Measurements from ENCODE around the gene IGSF23.

IGSF23 gene

DNA sequence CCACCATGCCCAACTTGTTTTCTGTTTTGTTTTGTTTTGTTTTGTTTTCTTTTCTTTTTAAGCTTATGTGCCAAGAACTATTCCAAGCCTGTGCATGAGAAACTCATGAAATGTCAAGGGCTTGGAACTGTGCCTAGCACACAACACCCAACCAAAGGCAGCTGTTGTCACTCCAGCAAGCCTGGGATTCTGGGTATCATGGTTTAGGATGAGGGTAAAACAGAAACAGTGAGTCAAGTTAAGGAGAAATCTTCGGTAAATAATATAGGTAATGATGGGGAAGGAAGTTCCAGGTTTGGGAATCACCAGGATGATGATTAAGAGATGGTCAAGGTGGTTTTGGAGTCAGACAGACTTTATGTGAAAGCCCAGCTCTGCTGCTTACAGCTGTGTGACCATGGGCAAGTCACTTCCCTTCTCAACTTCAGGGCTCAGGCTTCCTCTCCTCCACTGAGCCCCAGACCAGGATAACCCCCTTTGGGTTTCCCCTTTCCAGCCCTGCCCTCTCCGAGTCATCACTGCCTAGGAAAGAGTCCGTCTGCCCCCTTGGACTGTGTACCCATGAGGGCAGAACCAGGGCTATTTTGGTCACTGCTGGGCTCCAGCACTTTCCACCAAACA lies 35.4 kb downstream of the IGSF23 start:
- Histone ChIP-seq H3K9ac (ENCODE audit: low read depth, low read length) (no peak overlapping the region), H3K27me3 (ENCODE audit: control insufficient read depth, insufficient read depth, low read length) (no peaks in the 10 kb centered on the region), H3K9me3 (ENCODE audit: control insufficient read depth, insufficient read depth, low read length) (no peaks in the 10 kb centered on the region), H3K36me3 (ENCODE audit: control insufficient read depth, insufficient read depth, low read length) (peaks cover 34% of the 10 kb centered on the region), H3K4me1 (ENCODE audit: control insufficient read depth, insufficient read depth, low read length) (no peaks in the 10 kb centered on the region), H3K4me3 (ENCODE audit: low read depth, low read length) (no peak overlapping the region)

- Histone ChIP-seq H3K4me3 (ENCODE audit: low read depth, low read length) (no peak overlapping the region), H3K4me1 (ENCODE audit: control insufficient read depth, insufficient read depth, low read length) (no peaks in the 10 kb centered on the region), H3K9ac (ENCODE audit: low read depth, low read length) (no peak overlapping the region), H3K36me3 (ENCODE audit: control insufficient read depth, insufficient read depth, low read length) (peaks cover 36% of the 10 kb centered on the region), H3K9me3 (ENCODE audit: control insufficient read depth, insufficient read depth, low read length) (no peaks in the 10 kb centered on the region), H3K27me3 (ENCODE audit: control insufficient read depth, insufficient read depth, low read length) (no peaks in the 10 kb centered on the region)
Observed at GRCh38 chr19:44649578-44650145, 36.3 kb downstream of the IGSF23 start.

DNA sequence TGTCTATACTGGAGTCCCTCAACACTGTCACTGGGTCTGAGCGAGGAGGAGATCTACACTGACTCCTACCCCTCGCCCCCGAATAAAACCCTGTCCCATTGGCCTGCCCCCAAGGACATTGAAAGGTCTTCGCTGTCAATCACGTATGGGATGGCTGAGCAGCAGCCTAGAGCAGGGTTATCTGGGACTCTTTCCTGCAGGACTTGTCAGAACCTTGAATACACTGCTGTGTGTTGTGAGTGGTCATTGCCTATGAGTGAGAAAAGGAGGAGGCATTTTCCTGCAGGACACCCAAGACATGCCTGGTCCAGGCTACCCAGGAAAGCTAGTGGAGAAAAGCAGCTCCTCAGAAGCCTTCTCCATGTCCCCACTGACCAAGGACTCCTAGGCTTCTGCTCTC lies 40.0 kb downstream of the IGSF23 start:
- Histone ChIP-seq H3K4me1 (ENCODE audit: control insufficient read depth, insufficient read depth, low read length) (no peaks in the 10 kb centered on the region), H3K36me3 (ENCODE audit: control insufficient read depth, insufficient read depth, low read length) (peaks cover 46% of the 10 kb centered on the region)

DNA sequence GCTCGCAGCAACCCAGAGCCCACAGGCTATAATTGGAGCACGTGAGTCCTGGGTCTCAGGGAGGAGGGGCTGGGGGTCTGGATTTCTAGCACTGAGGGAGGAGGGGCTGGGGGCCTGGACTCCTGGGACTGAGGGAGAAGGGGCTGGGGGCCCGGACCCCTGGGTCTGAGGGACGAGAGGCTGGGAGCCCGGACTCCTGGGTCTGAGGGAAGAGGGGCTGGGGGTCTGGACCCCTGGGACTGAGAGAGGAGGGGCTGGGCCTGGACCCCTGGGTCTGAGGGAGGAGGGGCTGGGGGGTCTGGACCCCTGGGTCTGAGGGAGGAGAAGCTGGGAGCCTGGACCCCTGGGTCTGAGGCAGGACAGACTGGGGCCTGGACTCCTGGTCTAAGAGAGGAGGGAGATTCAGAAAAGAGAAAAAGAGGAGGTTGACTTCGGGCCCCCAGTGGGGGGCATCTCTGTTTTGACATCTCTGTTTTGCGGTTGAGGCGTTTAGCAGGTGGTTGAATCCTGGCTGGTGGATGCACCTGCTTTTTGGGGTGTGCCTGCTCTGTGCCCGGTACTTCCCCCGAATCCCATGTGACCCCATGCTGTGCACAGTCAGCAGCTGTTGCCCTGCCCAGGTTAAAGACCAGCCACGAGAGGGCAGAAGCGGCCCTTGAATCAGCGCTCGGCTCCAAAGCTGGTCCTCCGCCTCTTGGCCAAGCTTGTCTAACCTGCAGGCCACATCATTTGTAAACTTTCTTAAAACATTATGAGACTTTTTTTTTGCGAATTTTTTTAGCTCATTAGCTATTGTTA lies 40.8 kb downstream of the IGSF23 start:
- Histone ChIP-seq H3K36me3 (ENCODE audit: control insufficient read depth, insufficient read depth, low read length) (peaks cover 51% of the 10 kb centered on the region), H3K4me3 (ENCODE audit: low read depth, low read length) (no peak overlapping the region), H3K27me3 (ENCODE audit: control insufficient read depth, insufficient read depth, low read length) (no peaks in the 10 kb centered on the region), H3K9ac (ENCODE audit: low read depth, low read length) (no peak overlapping the region), H3K4me1 (ENCODE audit: control insufficient read depth, insufficient read depth, low read length) (no peaks in the 10 kb centered on the region), H3K9me3 (ENCODE audit: control insufficient read depth, insufficient read depth, low read length) (no peaks in the 10 kb centered on the region)

More for the DNA sequence above, 40.0 kb downstream of the IGSF23 start:
- no peaks in the 10 kb centered on the region for H3K27me3 ChIP-seq (ENCODE audit: control insufficient read depth, insufficient read depth, low read length)
- H3K4me3 ChIP-seq (ENCODE audit: low read depth, low read length), result no peak overlapping the region
- H3K9me3 ChIP-seq (ENCODE audit: control insufficient read depth, insufficient read depth, low read length), result no peaks in the 10 kb centered on the region
- no peak overlapping the region for H3K9ac ChIP-seq (ENCODE audit: low read depth, low read length)

- Histone ChIP-seq H3K4me1 (ENCODE audit: control insufficient read depth, insufficient read depth, low read length) (no peaks in the 10 kb centered on the region), H3K36me3 (ENCODE audit: control insufficient read depth, insufficient read depth, low read length) (peaks cover 48% of the 10 kb centered on the region), H3K27me3 (ENCODE audit: control insufficient read depth, insufficient read depth, low read length) (no peaks in the 10 kb centered on the region), H3K9ac (ENCODE audit: low read depth, low read length) (no peak overlapping the region), H3K4me3 (ENCODE audit: low read depth, low read length) (no peak overlapping the region), H3K9me3 (ENCODE audit: control insufficient read depth, insufficient read depth, low read length) (no peaks in the 10 kb centered on the region)
Observed at GRCh38 chr19:44657211-44657921, 44.0 kb downstream of the IGSF23 start.

GRCh38 chr19:44658069-44658733 lies 44.8 kb downstream of the IGSF23 start:
- H3K27me3 ChIP-seq (ENCODE audit: control insufficient read depth, insufficient read depth, low read length), result no peaks in the 10 kb centered on the region
- H3K4me3 ChIP-seq (ENCODE audit: low read depth, low read length), result no peak overlapping the region
- H3K9ac ChIP-seq (ENCODE audit: low read depth, low read length), result no peak overlapping the region
- no peaks in the 10 kb centered on the region for H3K9me3 ChIP-seq (ENCODE audit: control insufficient read depth, insufficient read depth, low read length)
- H3K4me1 ChIP-seq (ENCODE audit: control insufficient read depth, insufficient read depth, low read length), result no peaks in the 10 kb centered on the region
- peaks cover 49% of the 10 kb centered on the region for H3K36me3 ChIP-seq (ENCODE audit: control insufficient read depth, insufficient read depth, low read length)

- H3K4me1 ChIP-seq (ENCODE audit: control insufficient read depth, insufficient read depth, low read length), result no peaks in the 10 kb centered on the region
- no peak overlapping the region for H3K4me3 ChIP-seq (ENCODE audit: low read depth, low read length)
- no peaks in the 10 kb centered on the region for H3K27me3 ChIP-seq (ENCODE audit: control insufficient read depth, insufficient read depth, low read length)
- H3K9ac ChIP-seq (ENCODE audit: low read depth, low read length), result no peak overlapping the region
- H3K9me3 ChIP-seq (ENCODE audit: control insufficient read depth, insufficient read depth, low read length), result no peaks in the 10 kb centered on the region
- H3K36me3 ChIP-seq (ENCODE audit: control insufficient read depth, insufficient read depth, low read length), result peaks cover 45% of the 10 kb centered on the region
Observed at GRCh38 chr19:44660081-44660480, 46.7 kb downstream of the IGSF23 start.

DNA sequence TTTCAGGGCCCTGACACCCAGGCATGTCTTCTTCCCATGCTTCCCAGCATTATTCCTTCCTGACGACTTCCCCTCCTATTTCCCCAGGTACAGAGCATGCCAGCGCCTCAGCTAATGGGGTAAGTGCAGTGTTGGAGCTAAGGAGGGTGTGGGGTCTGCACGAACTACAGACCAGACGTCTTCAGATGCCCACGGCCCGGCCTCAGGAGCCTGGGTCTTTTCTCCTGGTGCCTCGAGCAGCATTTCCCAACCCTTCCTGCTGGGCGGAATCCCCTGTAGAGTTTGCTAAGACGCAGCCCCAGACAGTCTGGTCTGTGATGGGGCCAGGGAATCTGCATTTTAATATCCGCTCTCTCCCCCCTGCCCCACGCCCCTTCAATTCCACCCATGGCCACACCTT lies 47.8 kb downstream of the IGSF23 start:
- Histone ChIP-seq H3K36me3 (ENCODE audit: control insufficient read depth, insufficient read depth, low read length) (peaks cover 41% of the 10 kb centered on the region), H3K9ac (ENCODE audit: low read depth, low read length) (no peak overlapping the region), H3K4me3 (ENCODE audit: low read depth, low read length) (no peak overlapping the region), H3K27me3 (ENCODE audit: control insufficient read depth, insufficient read depth, low read length) (no peaks in the 10 kb centered on the region), H3K4me1 (ENCODE audit: control insufficient read depth, insufficient read depth, low read length) (no peaks in the 10 kb centered on the region), H3K9me3 (ENCODE audit: control insufficient read depth, insufficient read depth, low read length) (no peaks in the 10 kb centered on the region)

DNA sequence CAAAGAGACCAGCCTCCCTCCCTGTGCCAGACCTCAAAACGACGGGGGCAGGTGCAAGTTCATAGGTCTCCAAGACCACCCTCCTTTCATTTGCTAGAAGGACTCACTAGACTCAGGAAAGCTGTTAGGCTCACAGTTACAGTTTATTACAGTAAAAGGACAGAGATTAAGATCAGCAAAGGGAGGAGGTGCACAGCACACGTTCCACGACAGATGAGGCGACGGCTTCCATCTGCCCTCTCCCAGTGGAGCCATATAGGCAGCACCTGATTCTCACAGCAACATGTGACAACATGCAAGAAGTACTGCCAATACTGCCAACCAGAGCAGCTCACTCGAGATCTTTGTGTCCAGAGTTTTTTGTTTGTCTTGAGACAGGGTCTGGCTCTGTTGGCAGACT lies 48.5 kb downstream of the IGSF23 start:
- no peaks in the 10 kb centered on the region for H3K27me3 ChIP-seq (ENCODE audit: control insufficient read depth, insufficient read depth, low read length)
- no peak overlapping the region for H3K4me3 ChIP-seq (ENCODE audit: low read depth, low read length)
- H3K36me3 ChIP-seq (ENCODE audit: control insufficient read depth, insufficient read depth, low read length), result peaks cover 37% of the 10 kb centered on the region
- H3K4me1 ChIP-seq (ENCODE audit: control insufficient read depth, insufficient read depth, low read length), result no peaks in the 10 kb centered on the region
- H3K9ac ChIP-seq (ENCODE audit: low read depth, low read length), result no peak overlapping the region
- no peaks in the 10 kb centered on the region for H3K9me3 ChIP-seq (ENCODE audit: control insufficient read depth, insufficient read depth, low read length)

DNA sequence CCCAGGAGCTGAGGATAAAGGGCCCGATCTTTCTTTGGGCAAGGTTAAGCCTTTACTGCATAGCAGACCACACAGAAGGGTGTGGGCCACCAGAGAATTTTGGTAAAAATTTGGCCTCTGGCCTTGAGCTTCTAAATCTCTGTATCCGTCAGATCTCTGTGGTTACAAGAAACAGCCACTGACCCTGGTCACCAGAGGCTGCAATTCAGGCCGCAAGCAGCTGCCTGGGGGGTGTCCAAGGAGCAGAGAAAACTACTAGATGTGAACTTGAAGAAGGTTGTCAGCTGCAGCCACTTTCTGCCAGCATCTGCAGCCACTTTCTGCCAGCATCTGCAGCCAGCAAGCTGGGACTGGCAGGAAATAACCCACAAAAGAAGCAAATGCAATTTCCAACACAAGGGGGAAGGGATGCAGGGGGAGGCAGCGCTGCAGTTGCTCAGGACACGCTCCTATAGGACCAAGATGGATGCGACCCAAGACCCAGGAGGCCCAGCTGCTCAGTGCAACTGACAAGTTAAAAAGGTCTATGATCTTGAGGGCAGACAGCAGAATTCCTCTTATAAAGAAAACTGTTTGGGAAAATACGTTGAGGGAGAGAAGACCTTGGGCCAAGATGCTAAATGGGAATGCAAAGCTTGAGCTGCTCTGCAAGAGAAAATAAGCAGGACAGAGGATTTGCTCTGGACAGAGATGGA lies 49.5 kb downstream of the IGSF23 start:
- Histone ChIP-seq H3K4me3 (ENCODE audit: low read depth, low read length) (no peak overlapping the region), H3K36me3 (ENCODE audit: control insufficient read depth, insufficient read depth, low read length) (peaks cover 35% of the 10 kb centered on the region), H3K9ac (ENCODE audit: low read depth, low read length) (no peak overlapping the region), H3K4me1 (ENCODE audit: control insufficient read depth, insufficient read depth, low read length) (no peaks in the 10 kb centered on the region), H3K27me3 (ENCODE audit: control insufficient read depth, insufficient read depth, low read length) (no peaks in the 10 kb centered on the region), H3K9me3 (ENCODE audit: control insufficient read depth, insufficient read depth, low read length) (no peaks in the 10 kb centered on the region)

DNA sequence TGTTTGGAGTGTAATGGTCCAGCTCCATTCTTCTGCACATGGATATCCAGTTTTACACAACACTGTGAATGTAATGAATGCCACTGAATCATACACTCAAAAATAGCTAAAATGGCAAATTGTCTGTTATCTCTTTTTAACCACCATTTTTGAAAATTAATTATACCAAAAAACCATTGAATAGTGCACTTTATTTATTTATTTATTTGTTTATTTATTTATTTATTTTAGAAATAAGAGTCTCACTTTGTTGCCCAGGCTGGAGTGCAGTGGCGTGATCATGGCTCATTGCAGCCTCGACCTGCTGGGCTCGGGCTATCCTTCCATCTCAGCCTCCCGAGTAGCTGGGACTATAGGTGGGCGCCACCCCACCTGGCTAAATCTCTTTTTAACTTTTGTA lies 50.6 kb downstream of the IGSF23 start:
- no peaks in the 10 kb centered on the region for H3K9me3 ChIP-seq (ENCODE audit: control insufficient read depth, insufficient read depth, low read length)
- H3K9ac ChIP-seq (ENCODE audit: low read depth, low read length), result no peak overlapping the region
- no peaks in the 10 kb centered on the region for H3K4me1 ChIP-seq (ENCODE audit: control insufficient read depth, insufficient read depth, low read length)
- no peaks in the 10 kb centered on the region for H3K27me3 ChIP-seq (ENCODE audit: control insufficient read depth, insufficient read depth, low read length)
- H3K36me3 ChIP-seq (ENCODE audit: control insufficient read depth, insufficient read depth, low read length), result peaks cover 24% of the 10 kb centered on the region
- no peak overlapping the region for H3K4me3 ChIP-seq (ENCODE audit: low read depth, low read length)
